ENCODE data around the gene BORCS6.

- no peak for TF ChIP-seq CTCF (IDR thresholded peaks at IDR 0.05 in 8 of 11, conservative IDR thresholded peaks at IDR 0.05 in 3 of 11)
- TF ChIP-seq POLR2A (IDR thresholded peaks at IDR 0.05): no peak
These were observed 43.4 kb downstream of the BORCS6 start for GRCh38 chr17:8146381-8147140.
